ENCODE results near the gene PRMT7. TPM values are rescaled to one million over a fixed set of nuclear protein-coding genes. Genes with fewer than 3 reads are reported as not detected.

The PRMT7 gene
- total RNA-seq, 3 donors from 2014 or later, result 31.0 to 42.2 (median 41.0) TPM

DNA sequence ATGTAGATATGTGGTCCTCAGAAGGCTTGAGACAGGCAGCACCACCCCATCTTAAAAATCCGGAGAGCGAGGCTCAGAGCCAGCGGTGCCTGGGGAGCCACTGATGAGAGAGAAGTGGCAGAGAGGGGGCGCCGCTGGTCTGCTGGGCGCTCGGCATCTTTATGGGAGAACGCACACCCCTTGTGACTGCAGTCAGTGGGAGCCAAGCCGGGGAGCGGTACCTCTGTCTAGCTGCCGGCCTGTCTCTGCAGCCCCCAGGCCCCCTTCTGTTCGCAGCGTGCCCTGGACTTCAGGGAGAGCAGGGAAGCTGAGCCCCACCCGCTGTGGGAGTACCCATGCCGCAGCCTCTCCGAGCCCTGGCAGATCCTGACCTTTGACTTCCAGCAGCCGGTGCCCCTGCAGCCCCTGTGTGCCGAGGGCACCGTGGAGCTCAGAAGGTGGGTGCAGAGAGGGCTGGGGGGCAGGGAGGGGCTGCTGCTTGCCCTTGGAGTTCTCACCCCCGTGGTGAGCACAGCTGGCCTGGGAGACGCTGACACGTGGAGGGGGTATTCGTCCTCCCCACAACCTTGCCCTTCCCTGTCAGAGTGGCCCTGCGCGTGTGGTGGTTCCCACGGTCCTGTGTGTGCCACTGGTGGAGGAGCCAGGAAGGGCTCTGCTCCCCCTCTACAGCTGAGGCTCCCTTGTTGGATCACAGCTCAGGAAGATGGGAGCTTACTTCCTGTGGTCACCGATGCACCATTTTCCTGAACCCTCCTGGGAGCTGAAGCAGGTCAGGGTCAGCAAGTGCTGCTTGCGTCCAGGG, 44.8 kb downstream of the PRMT7 start:
- Histone ChIP-seq H3K36me3 (ENCODE audit: low read depth) (no peaks in the 10 kb centered on the region), H3K9me3 (no peaks in the 10 kb centered on the region), H3K4me3 (no peak overlapping the region), H3K4me1 (ENCODE audit: low read depth) (peaks cover 10% of the 10 kb centered on the region)
- no peak for ATAC-seq
- TF ChIP-seq, protein P1, sequence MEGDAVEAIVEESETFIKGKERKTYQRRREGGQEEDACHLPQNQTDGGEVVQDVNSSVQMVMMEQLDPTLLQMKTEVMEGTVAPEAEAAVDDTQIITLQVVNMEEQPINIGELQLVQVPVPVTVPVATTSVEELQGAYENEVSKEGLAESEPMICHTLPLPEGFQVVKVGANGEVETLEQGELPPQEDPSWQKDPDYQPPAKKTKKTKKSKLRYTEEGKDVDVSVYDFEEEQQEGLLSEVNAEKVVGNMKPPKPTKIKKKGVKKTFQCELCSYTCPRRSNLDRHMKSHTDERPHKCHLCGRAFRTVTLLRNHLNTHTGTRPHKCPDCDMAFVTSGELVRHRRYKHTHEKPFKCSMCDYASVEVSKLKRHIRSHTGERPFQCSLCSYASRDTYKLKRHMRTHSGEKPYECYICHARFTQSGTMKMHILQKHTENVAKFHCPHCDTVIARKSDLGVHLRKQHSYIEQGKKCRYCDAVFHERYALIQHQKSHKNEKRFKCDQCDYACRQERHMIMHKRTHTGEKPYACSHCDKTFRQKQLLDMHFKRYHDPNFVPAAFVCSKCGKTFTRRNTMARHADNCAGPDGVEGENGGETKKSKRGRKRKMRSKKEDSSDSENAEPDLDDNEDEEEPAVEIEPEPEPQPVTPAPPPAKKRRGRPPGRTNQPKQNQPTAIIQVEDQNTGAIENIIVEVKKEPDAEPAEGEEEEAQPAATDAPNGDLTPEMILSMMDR (IDR thresholded peaks at IDR 0.05), result no peak
- DNase-seq, result peak in 1 of 3 donors; percentile 54
- intact Hi-C loops (cut with DNase I, micrococcal nuclease), result no loop called here

DNA sequence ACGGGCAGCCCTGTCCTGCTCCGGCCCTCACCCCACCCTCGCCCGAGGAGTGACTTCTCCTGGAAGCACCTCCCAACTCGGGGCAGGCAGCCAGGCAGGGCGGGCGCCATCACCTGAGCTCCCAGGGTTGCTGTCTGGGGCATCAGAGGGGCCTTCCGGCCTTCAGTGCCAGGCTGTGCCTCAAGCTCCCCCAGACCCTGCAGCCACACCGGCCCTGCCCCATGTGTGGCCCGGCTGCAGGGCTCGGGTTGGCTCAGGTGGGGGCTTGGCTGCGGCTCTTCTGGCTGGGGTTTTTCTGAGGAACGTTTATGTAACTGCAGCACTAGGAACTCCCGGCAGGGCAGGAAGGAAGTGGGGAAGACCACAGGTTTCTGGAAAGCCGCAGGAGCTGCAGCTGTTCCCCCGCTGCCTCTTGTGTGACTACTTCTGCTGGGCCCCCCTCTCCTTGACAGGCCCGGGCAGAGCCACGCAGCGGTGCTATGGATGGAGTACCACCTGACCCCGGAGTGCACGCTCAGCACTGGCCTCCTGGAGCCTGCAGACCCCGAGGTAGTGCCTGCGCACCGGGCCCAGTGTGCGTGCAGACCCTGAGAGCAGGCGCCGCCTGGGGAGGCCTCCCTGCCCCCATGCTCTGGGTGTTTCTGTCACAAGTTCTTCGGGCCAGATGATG, 45.6 kb downstream of the PRMT7 start:
- Histone ChIP-seq H3K9me3 (no peaks in the 10 kb centered on the region), H3K36me3 (ENCODE audit: low read depth) (no peaks in the 10 kb centered on the region), H3K4me1 (ENCODE audit: low read depth) (peaks cover 8% of the 10 kb centered on the region), H3K4me3 (no peak overlapping the region)
- peak; percentile 66 to 70 (median 67) for DNase-seq
- peak; percentile 15 for ATAC-seq
- TF ChIP-seq, protein P1 (IDR thresholded peaks at IDR 0.05), result no peak
- intact Hi-C loops (cut with DNase I, micrococcal nuclease), result no loop called here

DNA sequence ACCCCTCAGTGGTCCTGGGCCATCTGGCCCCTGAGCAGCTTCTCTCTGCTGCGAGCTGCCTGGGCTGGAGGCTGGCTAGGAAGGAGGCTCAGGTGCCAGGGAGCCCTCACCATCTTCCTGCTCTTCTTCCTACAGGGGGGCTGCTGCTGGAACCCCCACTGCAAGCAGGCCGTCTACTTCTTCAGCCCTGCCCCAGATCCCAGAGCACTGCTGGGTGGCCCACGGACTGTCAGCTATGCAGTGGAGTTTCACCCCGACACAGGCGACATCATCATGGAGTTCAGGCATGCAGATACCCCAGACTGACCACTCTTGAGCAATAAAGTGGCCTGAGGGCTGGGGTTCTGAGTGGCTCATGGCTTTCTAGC, 46.1 kb downstream of the PRMT7 start:
- ATAC-seq, result no peak
- no peak for DNase-seq
- Histone ChIP-seq H3K4me1 (ENCODE audit: low read depth) (peaks cover 4% of the 10 kb centered on the region), H3K4me3 (no peak overlapping the region), H3K36me3 (ENCODE audit: low read depth) (no peaks in the 10 kb centered on the region), H3K9me3 (no peaks in the 10 kb centered on the region)
- TF ChIP-seq, protein P1 (IDR thresholded peaks at IDR 0.05), result no peak
- intact Hi-C loops (cut with DNase I, micrococcal nuclease), result no loop called here

DNA sequence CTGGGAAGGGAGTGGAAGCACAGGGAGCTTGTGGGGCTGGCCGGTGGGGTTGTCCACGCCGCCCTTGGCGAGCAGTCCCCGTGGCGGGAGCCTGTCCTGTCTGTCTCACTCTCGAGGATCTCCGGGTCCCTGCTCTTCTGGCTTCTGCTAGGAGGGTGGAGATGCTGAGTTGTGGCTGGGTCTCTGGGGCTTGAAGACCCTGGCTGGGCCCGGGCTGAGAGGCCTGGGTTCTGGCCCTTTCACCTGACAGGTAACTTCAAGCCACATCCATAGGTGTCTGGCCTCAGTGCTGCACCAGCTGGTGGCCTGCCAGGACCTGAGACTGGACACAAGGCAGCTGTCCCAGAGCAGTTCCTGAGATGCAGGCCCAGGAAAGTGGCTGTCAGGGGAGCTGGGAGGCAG, 46.7 kb downstream of the PRMT7 start:
- H3K4me1 ChIP-seq (ENCODE audit: low read depth), result peaks cover 4% of the 10 kb centered on the region
- peak in 1 of 3 donors; percentile 47 for DNase-seq
- intact Hi-C loops (cut with DNase I, micrococcal nuclease), result no loop called here
- H3K9me3 ChIP-seq, result no peaks in the 10 kb centered on the region
- no peaks in the 10 kb centered on the region for H3K36me3 ChIP-seq (ENCODE audit: low read depth)
- H3K4me3 ChIP-seq, result no peak overlapping the region
- TF ChIP-seq, protein P1 (IDR thresholded peaks at IDR 0.05), result no peak
- no peak for ATAC-seq

DNA sequence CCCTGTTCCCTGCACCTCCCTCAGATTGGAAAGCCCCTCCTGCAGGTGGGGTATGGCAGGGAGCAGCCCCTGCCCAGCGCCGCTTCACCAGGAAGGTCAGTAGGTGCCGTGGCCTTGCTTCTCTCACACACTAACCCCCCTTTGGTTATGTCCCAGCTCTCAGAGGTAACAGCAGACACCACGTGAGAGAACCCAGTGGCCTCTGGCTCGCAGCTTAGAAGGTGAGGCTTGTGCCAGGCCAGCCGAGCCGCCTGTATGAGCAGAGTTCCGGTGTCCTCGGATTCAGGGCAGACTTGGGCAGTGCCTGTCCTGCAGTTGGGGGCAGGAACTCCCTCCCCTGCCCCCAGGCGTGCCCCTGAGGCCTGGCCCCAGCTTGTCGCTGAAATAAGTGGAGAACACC, 47.1 kb downstream of the PRMT7 start:
- intact Hi-C loops (cut with DNase I, micrococcal nuclease), result no loop called here
- DNase-seq, result no peak
- Histone ChIP-seq H3K4me1 (ENCODE audit: low read depth) (peaks cover 4% of the 10 kb centered on the region), H3K9me3 (no peaks in the 10 kb centered on the region), H3K36me3 (ENCODE audit: low read depth) (no peaks in the 10 kb centered on the region), H3K4me3 (no peak overlapping the region)
- TF ChIP-seq, protein P1 (IDR thresholded peaks at IDR 0.05), result no peak
- ATAC-seq, result no peak

All from mucosa of descending colon (tissue), 3 donors.